Ishikawa (cell line): ENCODE measurements around the gene ABAT.

ENCODE experiments used
- CEBPB ChIP-seq: IDR thresholded peaks from 2 replicates; pipeline ENCODE4 v1.6.1; 2012
- CREB1 ChIP-seq: IDR thresholded peaks from 2 replicates; pipeline ENCODE4 v1.6.1; 2012; ENCODE audit warnings: low read depth
- EGR1 ChIP-seq: IDR thresholded peaks from 2 replicates; pipeline ENCODE4 v1.6.1; 2012
- EP300 ChIP-seq: IDR thresholded peaks from 2 replicates; pipeline ENCODE4 v1.6.1; 2012; ENCODE audit warnings: borderline replicate concordance
- FOXM1 ChIP-seq: IDR thresholded peaks from 2 replicates; pipeline ENCODE4 v1.6.1; 2012; ENCODE audit warnings: low read depth, borderline replicate concordance
- MAX ChIP-seq: IDR thresholded peaks from 2 replicates; pipeline ENCODE4 v1.6.1; 2012
- NFIC ChIP-seq: IDR thresholded peaks from 2 replicates; pipeline ENCODE4 v1.6.1; 2012
- RAD21 ChIP-seq: IDR thresholded peaks from 2 replicates; pipeline ENCODE4 v1.6.1; 2012; ENCODE audit warnings: low read depth
- REST ChIP-seq: IDR thresholded peaks from 2 replicates; pipeline ENCODE4 v1.6.1; 2012; ENCODE audit warnings: low read depth, mild to moderate bottlenecking
- TAF1 ChIP-seq: IDR thresholded peaks from 2 replicates; pipeline ENCODE4 v1.6.1; 2012; ENCODE audit warnings: low read depth, mild to moderate bottlenecking
- TCF12 ChIP-seq: IDR thresholded peaks from 2 replicates; pipeline ENCODE4 v1.6.1; 2012; ENCODE audit warnings: low read depth
- TEAD4 ChIP-seq: IDR thresholded peaks from 2 replicates; pipeline ENCODE4 v1.6.1; 2012
- USF1 ChIP-seq: IDR thresholded peaks from 2 replicates; pipeline ENCODE4 v1.6.1; 2012
- YY1 ChIP-seq: IDR thresholded peaks from 2 replicates; pipeline ENCODE4 v1.6.1; 2012; ENCODE audit warnings: low read depth
- ZBTB7A ChIP-seq: IDR thresholded peaks from 2 replicates; pipeline ENCODE4 v1.6.1; 2012; ENCODE audit warnings: low read depth

ABAT gene

GRCh38 chr16:8673611-8674412, 605 bp upstream of the ABAT start:
- TF ChIP-seq REST = no peak
- TF ChIP-seq RAD21 = no peak
- peak; percentile 58; the same call in 1 of the 2 replicates for TF ChIP-seq ZBTB7A

- no peak for TF ChIP-seq ZBTB7A
- TF ChIP-seq TAF1 = no peak
- no peak for TF ChIP-seq FOXM1
- TF ChIP-seq CREB1 = no peak
- no peak for TF ChIP-seq EP300
- TF ChIP-seq USF1 = no peak
- TF ChIP-seq MAX = no peak
- TF ChIP-seq EGR1 = no peak
- no peak for TF ChIP-seq TEAD4
- no peak for TF ChIP-seq CEBPB
- TF ChIP-seq NFIC = no peak
- no peak for TF ChIP-seq REST
- TF ChIP-seq YY1 = no peak
- no peak for TF ChIP-seq RAD21
- TF ChIP-seq TCF12 = no peak
These were observed 1.1 kb downstream of the ABAT start for GRCh38 chr16:8675183-8676159.

GRCh38 chr16:8676160-8676547, 1.7 kb downstream of the ABAT start:
- TF ChIP-seq FOXM1 (no peak), TCF12 (no peak), TEAD4 (no peak), USF1 (no peak), EGR1 (no peak), YY1 (no peak), ZBTB7A (no peak), MAX (no peak), CREB1 (no peak), TAF1 (no peak)

- no peak for TF ChIP-seq FOXM1
- no peak for TF ChIP-seq ZBTB7A
These were observed 2.4 kb downstream of the ABAT start for GRCh38 chr16:8676737-8677375.

- TF ChIP-seq NFIC = no peak
- no peak for TF ChIP-seq TAF1
- TF ChIP-seq USF1 = no peak
- no peak for TF ChIP-seq EP300
- TF ChIP-seq MAX = no peak
- TF ChIP-seq CEBPB = no peak
- no peak for TF ChIP-seq YY1
- no peak for TF ChIP-seq EGR1
- no peak for TF ChIP-seq TCF12
- no peak for TF ChIP-seq TEAD4
- TF ChIP-seq CREB1 = no peak
- no peak for TF ChIP-seq FOXM1
- TF ChIP-seq RAD21 = no peak
- TF ChIP-seq REST = no peak
- no peak for TF ChIP-seq ZBTB7A
These were observed 3.1 kb downstream of the ABAT start for GRCh38 chr16:8677481-8677880.
